Stimulated activated CD8-positive, alpha-beta memory T cell treated with anti-CD3 and anti-CD28 coated beads, Interleukin-12 subunit alpha, Interleukin-12 subunit beta, amount 100 ng/mL, for 24 hours (primary cell): ENCODE measurements around the gene WDR20.

Experiments used
- DNase-seq: peaks from one replicate; pipeline ENCODE4 v3.0.0-alpha.2; 2020; ENCODE audit errors: extremely low read depth

WDR20 gene

DNA sequence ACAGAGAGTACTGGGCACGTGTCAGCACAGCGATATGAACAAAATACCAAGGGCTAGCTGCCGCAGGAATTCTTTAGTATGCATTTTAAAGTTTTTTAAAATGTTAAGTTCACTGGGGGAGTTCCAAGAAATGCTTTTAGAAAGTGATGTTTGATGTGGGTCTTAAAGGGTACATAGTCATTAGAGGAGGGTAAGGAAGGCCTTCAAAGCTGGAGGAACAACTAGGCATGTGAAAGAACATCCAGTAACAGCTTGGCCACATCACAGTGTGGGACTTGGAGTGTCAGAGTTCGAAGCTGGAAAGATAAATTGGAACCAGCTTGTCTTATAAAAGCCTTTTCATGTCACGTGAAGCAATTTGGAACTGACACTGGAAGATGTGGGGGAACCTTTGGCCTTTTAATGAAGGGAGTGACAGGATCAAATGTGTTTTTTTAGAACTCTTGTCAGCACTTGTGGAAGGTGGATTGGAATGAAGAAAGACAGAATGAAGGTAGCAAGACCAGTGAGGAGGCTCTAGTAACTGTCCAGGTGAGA is 57.7 kb downstream of the WDR20 start:
- no peak for DNase-seq

DNA sequence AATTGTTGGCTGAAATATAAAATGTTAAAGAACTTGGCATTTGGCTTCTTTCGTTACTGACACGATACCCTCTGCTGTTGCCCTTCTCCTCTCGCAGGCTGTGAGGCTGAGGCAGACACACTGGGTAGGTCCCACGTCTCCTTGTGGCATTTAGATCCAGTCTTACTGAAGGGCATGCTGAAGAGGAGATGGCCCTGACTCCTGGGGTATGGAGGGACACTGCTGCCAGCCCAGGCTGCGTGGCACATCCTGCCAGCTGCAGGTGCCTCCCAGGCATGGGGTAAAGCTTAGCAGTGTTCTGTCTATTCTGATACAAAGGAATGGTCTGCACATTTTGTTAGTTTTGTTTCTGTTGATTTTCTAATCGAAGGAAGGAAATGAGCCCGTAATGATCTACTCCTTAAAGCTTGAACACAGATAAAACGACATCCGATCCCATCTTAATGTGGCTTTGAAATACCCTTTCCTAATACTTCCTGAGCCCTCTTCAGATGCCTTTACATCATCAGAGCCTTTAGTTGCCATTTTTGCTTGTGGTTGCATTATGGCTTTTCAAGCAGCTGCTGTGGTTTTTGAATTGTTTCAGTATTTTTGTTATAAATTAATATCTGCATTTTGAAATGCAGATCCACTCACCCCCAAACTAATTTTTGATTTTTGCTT is 61.1 kb downstream of the WDR20 start:
- DNase-seq = no peak

GRCh38 chr14:102201353-102201738 is 61.6 kb downstream of the WDR20 start:
- DNase-seq = no peak

- DNase-seq = no peak
Observed at GRCh38 chr14:102201776-102202175, 62.1 kb downstream of the WDR20 start.

GRCh38 chr14:102202944-102203343 is 63.2 kb downstream of the WDR20 start:
- DNase-seq = no peak

- DNase-seq = no peak
Observed at GRCh38 chr14:102203382-102203781, 63.7 kb downstream of the WDR20 start.

DNA sequence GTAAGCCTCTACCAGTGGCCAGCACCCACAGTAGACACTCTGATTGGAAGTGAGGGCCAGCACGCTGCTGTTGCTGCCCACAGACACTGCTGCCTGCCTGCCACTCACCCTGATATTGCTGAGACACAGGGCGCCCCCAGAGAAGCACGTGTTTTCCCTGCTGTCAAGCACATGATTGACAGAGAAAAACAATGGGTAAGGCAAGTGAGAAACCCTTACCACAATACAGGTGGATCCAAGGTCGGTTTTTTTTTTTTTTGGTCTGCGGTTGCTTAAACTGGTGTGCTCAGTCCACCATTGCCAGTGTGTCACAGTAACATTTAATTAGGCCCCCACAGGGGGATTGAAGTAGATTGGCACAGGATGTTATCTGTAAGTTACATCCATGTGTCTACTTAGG is 65.9 kb downstream of the WDR20 start:
- DNase-seq = no peak

DNA sequence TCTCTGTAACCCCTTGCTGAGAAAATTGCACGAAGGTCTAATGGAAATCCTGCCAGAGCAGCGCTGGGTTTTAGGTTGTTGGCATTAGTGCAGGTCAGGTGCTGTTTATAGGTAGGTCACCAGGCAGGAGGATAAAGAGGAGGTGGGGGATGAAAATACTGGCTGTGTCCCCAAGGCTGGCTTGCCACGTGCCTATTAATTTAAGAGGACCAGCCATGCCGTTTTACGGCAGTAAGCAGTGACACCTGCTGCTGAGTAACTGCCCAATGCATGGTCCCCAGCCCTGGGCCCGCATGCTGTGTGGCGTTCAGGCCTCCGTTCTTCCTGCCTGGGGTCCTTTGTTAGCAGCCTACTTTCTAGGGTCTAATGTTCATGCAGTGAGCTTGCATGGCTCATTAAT is 67.2 kb downstream of the WDR20 start:
- DNase-seq = no peak

GRCh38 chr14:102207831-102208365 is 68.2 kb downstream of the WDR20 start:
- no peak for DNase-seq

- DNase-seq = no peak
Observed at GRCh38 chr14:102208741-102209140, 69.0 kb downstream of the WDR20 start.

DNA sequence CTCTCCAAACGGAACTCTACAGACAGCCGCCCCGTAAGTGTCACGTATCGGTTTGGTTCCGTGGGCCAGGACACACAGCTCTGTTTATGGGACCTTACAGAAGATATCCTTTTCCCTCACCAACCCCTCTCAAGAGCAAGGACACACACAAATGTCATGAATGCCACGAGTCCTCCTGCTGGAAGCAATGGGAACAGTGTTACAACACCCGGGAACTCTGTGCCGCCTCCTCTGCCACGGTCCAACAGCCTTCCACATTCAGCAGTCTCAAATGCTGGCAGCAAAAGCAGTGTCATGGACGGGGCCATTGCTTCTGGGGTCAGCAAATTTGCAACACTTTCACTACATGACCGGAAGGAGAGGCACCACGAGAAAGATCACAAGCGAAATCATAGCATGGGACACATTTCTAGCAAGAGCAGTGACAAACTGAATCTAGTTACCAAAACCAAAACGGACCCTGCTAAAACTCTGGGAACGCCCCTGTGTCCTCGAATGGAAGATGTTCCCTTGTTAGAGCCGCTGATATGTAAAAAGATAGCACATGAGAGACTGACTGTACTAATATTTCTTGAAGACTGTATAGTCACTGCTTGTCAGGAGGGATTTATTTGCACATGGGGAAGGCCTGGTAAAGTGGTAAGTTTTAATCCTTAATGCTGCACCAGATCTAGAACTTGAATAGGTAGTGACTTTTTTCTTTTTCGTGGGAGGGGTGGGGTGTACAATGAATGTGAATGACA is 69.7 kb downstream of the WDR20 start:
- DNase-seq = no peak

DNA sequence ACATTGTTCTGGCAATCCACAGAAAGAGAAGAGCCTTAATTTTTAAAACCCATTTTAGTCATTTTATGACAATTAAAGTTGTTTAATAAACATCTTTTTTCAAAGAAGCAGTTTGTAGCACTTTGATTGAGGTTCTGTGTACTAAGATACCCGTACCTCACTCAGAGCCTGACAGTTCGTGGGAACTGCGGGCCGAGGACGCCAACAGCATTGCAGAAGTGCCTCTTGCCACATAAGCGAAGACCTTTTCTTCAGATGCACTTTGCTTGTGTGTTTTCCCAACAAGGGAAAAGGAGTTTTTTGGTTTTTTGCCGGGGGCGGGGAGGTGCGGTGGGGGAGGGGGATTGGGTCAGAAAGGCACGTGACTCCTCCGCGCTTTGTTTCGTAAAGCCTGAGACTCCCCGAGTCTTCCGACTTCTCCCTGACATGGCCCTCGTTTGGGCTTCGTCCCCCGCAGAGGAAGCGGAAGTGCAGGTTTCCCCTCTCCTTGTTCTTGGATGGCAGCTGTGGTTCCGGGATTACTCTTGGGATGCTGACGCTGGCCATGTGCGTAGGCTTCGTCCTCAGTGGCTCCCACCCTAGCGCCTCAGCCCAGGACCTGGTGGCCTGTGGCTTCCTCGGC is 70.8 kb downstream of the WDR20 start:
- DNase-seq = no peak

- DNase-seq = no peak
Observed at GRCh38 chr14:102211240-102211639, 71.5 kb downstream of the WDR20 start.

- no peak for DNase-seq
Observed at GRCh38 chr14:102212356-102212755, 72.7 kb downstream of the WDR20 start.

GRCh38 chr14:102212845-102213244 is 73.1 kb downstream of the WDR20 start:
- DNase-seq = no peak

GRCh38 chr14:102213470-102213869 is 73.8 kb downstream of the WDR20 start:
- no peak for DNase-seq

GRCh38 chr14:102213984-102214658 is 74.4 kb downstream of the WDR20 start:
- DNase-seq = no peak

GRCh38 chr14:102215071-102215470 is 75.4 kb downstream of the WDR20 start:
- no peak for DNase-seq

GRCh38 chr14:102215576-102216250 is 76.0 kb downstream of the WDR20 start:
- DNase-seq = no peak

DNA sequence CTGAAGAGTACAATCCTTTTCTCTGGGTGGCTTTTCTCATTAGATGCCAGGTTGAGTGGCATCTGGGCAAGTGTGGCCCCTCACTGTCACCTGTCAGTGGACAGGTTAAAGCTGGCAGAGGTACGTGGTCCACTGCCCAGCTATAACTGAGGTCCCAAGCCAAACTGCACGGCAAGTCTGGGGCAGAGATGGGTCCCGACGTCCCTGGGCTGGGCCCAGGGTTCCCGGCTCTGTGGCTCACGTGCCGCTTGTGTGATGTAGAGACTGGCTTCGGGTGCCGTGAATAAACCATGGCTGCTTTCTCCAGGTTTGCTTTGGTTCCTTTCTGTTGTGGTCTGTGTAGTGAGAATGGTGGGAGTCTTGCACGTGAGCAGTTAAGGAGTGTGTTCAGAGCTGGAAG is 77.7 kb downstream of the WDR20 start:
- DNase-seq = no peak

- DNase-seq = no peak
Observed at GRCh38 chr14:102217987-102218421, 78.3 kb downstream of the WDR20 start.
